Measurements from ENCODE around the gene DYNC1LI2. TPM values are rescaled to one million over a fixed set of nuclear protein-coding genes. Genes with fewer than 3 reads are reported as not detected.
A peak's percentile ranks its signal among the peaks of the same experiment; 100 is the strongest.

DYNC1LI2 gene
- total and polyA plus RNA-seq, 9 of the 15 experiments (the other 6 are each of a cell fraction or from before 2014, with no cell fraction given), result 5.1 to 48.9 (median 38.2) TPM

DNA sequence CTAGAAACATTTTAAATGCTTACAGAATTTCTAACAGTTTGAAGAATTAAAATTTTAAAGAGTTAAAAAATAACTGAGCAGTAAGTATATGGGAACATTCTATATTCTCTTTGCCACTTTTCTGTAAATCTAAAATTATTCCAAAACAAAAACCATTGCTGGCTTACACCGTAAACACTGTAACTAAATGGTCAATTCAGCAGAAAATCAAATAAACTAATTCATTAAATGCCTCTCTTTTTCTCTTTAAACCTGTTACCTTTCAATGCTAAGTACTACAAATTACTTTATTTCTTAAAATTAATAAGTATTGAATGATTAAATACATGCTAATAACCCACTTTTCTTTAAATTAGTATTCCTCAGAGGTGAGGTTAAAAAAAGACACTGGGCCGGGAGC is 36.0 kb upstream of the DYNC1LI2 start:
- no peaks in the 10 kb centered on the region for H4K20me1 ChIP-seq (replicated peaks; ENCODE audit: control insufficient read depth, insufficient read depth, low read length)
- H3K4me3 ChIP-seq, result no peak overlapping the region
- POLR2A ChIA-PET, result interaction anchor here (0.7 kb wide), 1 partner anchor 182 kb away, joined by 3 read pairs; no protein-coding TSS in a partner anchor
- H3K9ac ChIP-seq (ENCODE audit: insufficient read depth in 1 of 2, low read depth in 2 of 2, low read length in 2 of 2), result no peak overlapping the region
- no TSS peak for BruUV-seq (replicated peaks)
- H3K79me2 ChIP-seq (ENCODE audit: control insufficient read depth, insufficient read depth, low read length), result no peaks in the 10 kb centered on the region
- no peaks in the 10 kb centered on the region for H3K36me3 ChIP-seq (ENCODE audit: control insufficient read depth, insufficient read depth, low read length)
- in situ Hi-C loops (cut with MboI), result no loop called here
- no peak overlapping the region for H3K27ac ChIP-seq (ENCODE audit: extremely low read depth, low read depth, low read length)
- TF ChIP-seq ZNF316 (IDR thresholded peaks at IDR 0.05) (peak; percentile 56), L3MBTL2 (IDR thresholded peaks at IDR 0.05) (no peak), C11orf30 (IDR thresholded peaks at IDR 0.05; ENCODE audit: low read depth) (peak; percentile 53; the same call in 1 of the 2 replicates)
- DNase-seq (ENCODE audit: extremely low read depth in 1 of 4, low spot score in 3 of 4), result no peak
- H3K4me1 ChIP-seq (replicated peaks in 1 of 2; ENCODE audit: control insufficient read depth in 2 of 2, insufficient read depth in 2 of 2, low read length in 2 of 2), result no peaks in the 10 kb centered on the region
- no peak overlapping the region for H3K4me2 ChIP-seq (ENCODE audit: insufficient read depth, low read length)
- no peaks in the 10 kb centered on the region for H3K9me1 ChIP-seq (ENCODE audit: control insufficient read depth, insufficient read depth, low read length)
- CTCF ChIA-PET (ENCODE audit: low intra/inter-chr PET ratio), result no interaction called here
- no peaks in the 10 kb centered on the region; a peak in 3 of 5 replicates for H3K27me3 ChIP-seq (ENCODE audit: control insufficient read depth in 2 of 2, insufficient read depth in 2 of 2, low read length in 2 of 2)
- ATAC-seq, result no peak
- no peak for FAIRE-seq
- WGBS (ENCODE audit: insufficient coverage, low coverage, missing lambda C conversion rate), result 38% methylated on average over 2 of the region's 2 CpGs
- no peaks in the 10 kb centered on the region for H3K9me3 ChIP-seq (replicated peaks; ENCODE audit: control insufficient read depth, insufficient read depth, low read depth, low read length)
- intact Hi-C loops (cut with micrococcal nuclease), result no loop called here
- H2AFZ ChIP-seq (ENCODE audit: low read depth, low read length), result no peak overlapping the region

DNA sequence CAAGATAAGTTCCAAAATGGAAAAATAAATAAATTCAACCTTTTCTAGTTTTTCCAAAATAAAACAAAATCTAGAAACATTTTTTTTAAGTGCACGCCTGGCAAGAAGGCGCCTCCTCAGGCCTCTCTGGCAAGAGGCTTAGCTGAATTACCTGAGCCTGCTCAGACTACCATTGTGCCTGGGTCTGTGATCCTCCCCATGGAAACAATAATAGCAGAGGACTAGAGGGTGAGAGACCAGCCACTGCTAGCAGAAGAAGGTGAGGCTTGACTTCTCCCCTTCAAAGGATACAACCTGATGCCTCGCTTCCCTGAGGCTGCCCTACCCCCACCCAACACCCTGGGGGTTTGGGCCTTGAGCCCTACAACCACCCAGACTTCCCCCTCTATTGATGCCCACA is 35.1 kb upstream of the DYNC1LI2 start:
- intact Hi-C loops (cut with micrococcal nuclease), result no loop called here

More for the DNA sequence above, 35.1 kb upstream of the DYNC1LI2 start:
- Histone ChIP-seq H3K36me3 (ENCODE audit: control insufficient read depth, insufficient read depth, low read length) (no peaks in the 10 kb centered on the region), H3K4me2 (ENCODE audit: insufficient read depth, low read length) (no peak overlapping the region), H3K27ac (ENCODE audit: extremely low read depth, low read depth, low read length) (no peak overlapping the region), H3K9me1 (ENCODE audit: control insufficient read depth, insufficient read depth, low read length) (no peaks in the 10 kb centered on the region), H3K79me2 (ENCODE audit: control insufficient read depth, insufficient read depth, low read length) (no peaks in the 10 kb centered on the region), H3K4me3 (no peak overlapping the region), H3K9me3 (replicated peaks; ENCODE audit: control insufficient read depth, insufficient read depth, low read depth, low read length) (no peaks in the 10 kb centered on the region), H3K9ac (ENCODE audit: insufficient read depth in 1 of 2, low read depth in 2 of 2, low read length in 2 of 2) (no peak overlapping the region), H4K20me1 (replicated peaks; ENCODE audit: control insufficient read depth, insufficient read depth, low read length) (no peaks in the 10 kb centered on the region), H2AFZ (ENCODE audit: low read depth, low read length) (no peak overlapping the region), H3K4me1 (replicated peaks in 1 of 2; ENCODE audit: control insufficient read depth in 2 of 2, insufficient read depth in 2 of 2, low read length in 2 of 2) (no peaks in the 10 kb centered on the region), H3K27me3 (ENCODE audit: control insufficient read depth in 2 of 2, insufficient read depth in 2 of 2, low read length in 2 of 2) (no peaks in the 10 kb centered on the region; a peak in 2 of 5 replicates)
- no TSS peak for BruUV-seq (replicated peaks)
- 62% methylated on average over 3 of the region's 3 CpGs for WGBS (ENCODE audit: insufficient coverage, low coverage, missing lambda C conversion rate)
- ATAC-seq, result no peak
- no peak for FAIRE-seq
- no peak for DNase-seq (ENCODE audit: extremely low read depth in 1 of 4, low spot score in 3 of 4)
- TF ChIP-seq, protein P1, sequence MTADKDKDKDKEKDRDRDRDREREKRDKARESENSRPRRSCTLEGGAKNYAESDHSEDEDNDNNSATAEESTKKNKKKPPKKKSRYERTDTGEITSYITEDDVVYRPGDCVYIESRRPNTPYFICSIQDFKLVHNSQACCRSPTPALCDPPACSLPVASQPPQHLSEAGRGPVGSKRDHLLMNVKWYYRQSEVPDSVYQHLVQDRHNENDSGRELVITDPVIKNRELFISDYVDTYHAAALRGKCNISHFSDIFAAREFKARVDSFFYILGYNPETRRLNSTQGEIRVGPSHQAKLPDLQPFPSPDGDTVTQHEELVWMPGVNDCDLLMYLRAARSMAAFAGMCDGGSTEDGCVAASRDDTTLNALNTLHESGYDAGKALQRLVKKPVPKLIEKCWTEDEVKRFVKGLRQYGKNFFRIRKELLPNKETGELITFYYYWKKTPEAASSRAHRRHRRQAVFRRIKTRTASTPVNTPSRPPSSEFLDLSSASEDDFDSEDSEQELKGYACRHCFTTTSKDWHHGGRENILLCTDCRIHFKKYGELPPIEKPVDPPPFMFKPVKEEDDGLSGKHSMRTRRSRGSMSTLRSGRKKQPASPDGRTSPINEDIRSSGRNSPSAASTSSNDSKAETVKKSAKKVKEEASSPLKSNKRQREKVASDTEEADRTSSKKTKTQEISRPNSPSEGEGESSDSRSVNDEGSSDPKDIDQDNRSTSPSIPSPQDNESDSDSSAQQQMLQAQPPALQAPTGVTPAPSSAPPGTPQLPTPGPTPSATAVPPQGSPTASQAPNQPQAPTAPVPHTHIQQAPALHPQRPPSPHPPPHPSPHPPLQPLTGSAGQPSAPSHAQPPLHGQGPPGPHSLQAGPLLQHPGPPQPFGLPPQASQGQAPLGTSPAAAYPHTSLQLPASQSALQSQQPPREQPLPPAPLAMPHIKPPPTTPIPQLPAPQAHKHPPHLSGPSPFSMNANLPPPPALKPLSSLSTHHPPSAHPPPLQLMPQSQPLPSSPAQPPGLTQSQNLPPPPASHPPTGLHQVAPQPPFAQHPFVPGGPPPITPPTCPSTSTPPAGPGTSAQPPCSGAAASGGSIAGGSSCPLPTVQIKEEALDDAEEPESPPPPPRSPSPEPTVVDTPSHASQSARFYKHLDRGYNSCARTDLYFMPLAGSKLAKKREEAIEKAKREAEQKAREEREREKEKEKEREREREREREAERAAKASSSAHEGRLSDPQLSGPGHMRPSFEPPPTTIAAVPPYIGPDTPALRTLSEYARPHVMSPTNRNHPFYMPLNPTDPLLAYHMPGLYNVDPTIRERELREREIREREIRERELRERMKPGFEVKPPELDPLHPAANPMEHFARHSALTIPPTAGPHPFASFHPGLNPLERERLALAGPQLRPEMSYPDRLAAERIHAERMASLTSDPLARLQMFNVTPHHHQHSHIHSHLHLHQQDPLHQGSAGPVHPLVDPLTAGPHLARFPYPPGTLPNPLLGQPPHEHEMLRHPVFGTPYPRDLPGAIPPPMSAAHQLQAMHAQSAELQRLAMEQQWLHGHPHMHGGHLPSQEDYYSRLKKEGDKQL (CRISPR knock-in tag; IDR thresholded peaks at IDR 0.05; ENCODE audit: borderline replicate concordance), result no peak
- no peak for TF ChIP-seq PTTG1 (tag; IDR thresholded peaks at IDR 0.05; ENCODE audit: low read depth)
- no peak for TF ChIP-seq CAMTA2 (CRISPR knock-in tag; conservative IDR thresholded peaks at IDR 0.05)
- TF ChIP-seq CEBPG (CRISPR knock-in tag; IDR thresholded peaks at IDR 0.05), result no peak
- no peak for TF ChIP-seq CEBPG (tag; conservative IDR thresholded peaks at IDR 0.05 in 1 of 2, IDR thresholded peaks at IDR 0.05 in 1 of 2)
- ChIA-PET POLR2A (no interaction called here), CTCF (ENCODE audit: low intra/inter-chr PET ratio) (no interaction called here)
- in situ Hi-C loops (cut with MboI), result no loop called here

Data from K562 (cell line).